OCI-LY3 (cell line): ENCODE measurements around the gene COL3A1.

Source experiments
- CTCF ChIP-seq: fragments of 200-600, 300-600 bp; sonication (generic); IDR thresholded peaks from 2 replicates; pipeline ENCODE4 v1.5.1; 2014; ENCODE audit warnings: antibody characterized with exemption, low read length, low read depth
- EZH2phosphoT487 ChIP-seq: fragments of 200-600 bp; shearing (Covaris generic); IDR thresholded peaks from 2 replicates; pipeline ENCODE4 v1.6.1; 2018; ENCODE audit warnings: antibody characterized with exemption, mixed run types, low read depth

- TF ChIP-seq CTCF (peak; percentile 41), EZH2phosphoT487 (no peak)
Observed at GRCh38 chr2:189024901-189025618, 50.9 kb downstream of the COL3A1 start.
